H9 (cell line): ENCODE results near the gene UBTF. TPM values are rescaled to one million over a fixed set of nuclear protein-coding genes. Genes with fewer than 3 reads are reported as not detected.

Experiments
- DNase-seq: peaks from one replicate; pipeline ENCODE4 v3.0.0-alpha.2; 2017
- H2AFZ ChIP-seq: one replicate; pipeline ENCODE4 v1.6.1; 2013; ENCODE audit warnings: mild to moderate bottlenecking, low read length, control low read depth, moderate library complexity
- H2AK5ac ChIP-seq: 2 replicates; pipeline ENCODE4 v1.6.1; 2013; ENCODE audit warnings: low read length, control low read depth, mixed read lengths; ENCODE audit not compliant: insufficient read length
- H2BK120ac ChIP-seq: one replicate; pipeline ENCODE4 v1.6.1; 2013; ENCODE audit warnings: low read depth, mild to moderate bottlenecking, low read length, control low read depth, inconsistent platforms; ENCODE audit not compliant: poor library complexity, severe bottlenecking
- H2BK12ac ChIP-seq: 2 replicates; pipeline ENCODE4 v1.6.1; 2013; ENCODE audit warnings: low read length, control low read depth, mixed read lengths, low read depth; ENCODE audit not compliant: insufficient read length
- H2BK15ac ChIP-seq: 2 replicates; pipeline ENCODE4 v1.6.1; 2013; ENCODE audit warnings: low read depth, low read length, control low read depth
- H2BK20ac ChIP-seq: one replicate; pipeline ENCODE4 v1.6.1; 2013; ENCODE audit warnings: low read depth, mild to moderate bottlenecking, low read length, control low read depth, inconsistent platforms; ENCODE audit not compliant: poor library complexity, severe bottlenecking
- H2BK5ac ChIP-seq: 2 replicates; pipeline ENCODE4 v1.6.1; 2013; ENCODE audit warnings: low read length, control low read depth, mixed read lengths; ENCODE audit not compliant: insufficient read length
- H3K14ac ChIP-seq: 2 replicates; pipeline ENCODE4 v1.6.1; 2013; ENCODE audit warnings: low read length, control low read depth; ENCODE audit not compliant: insufficient read depth
- H3K18ac ChIP-seq: 2 replicates; pipeline ENCODE4 v1.6.1; 2013; ENCODE audit warnings: low read depth, mild to moderate bottlenecking, mixed read lengths, low read length, control low read depth; ENCODE audit not compliant: insufficient read length
- H3K23ac ChIP-seq: 2 replicates; pipeline ENCODE4 v1.6.1; 2013; ENCODE audit warnings: low read length, control low read depth, mixed read lengths, low read depth; ENCODE audit not compliant: insufficient read length
- H3K23me2 ChIP-seq: 2 replicates; pipeline ENCODE4 v1.6.1; 2013; ENCODE audit warnings: low read depth, mild to moderate bottlenecking, mixed read lengths, low read length, control low read depth; ENCODE audit not compliant: insufficient read length, poor library complexity, severe bottlenecking
- H3K27ac ChIP-seq: 2 replicates; pipeline ENCODE4 v1.5.1; 2013; ENCODE audit warnings: low read length, control low read depth, mixed read lengths, low read depth; ENCODE audit not compliant: insufficient read length
- H3K27me3 ChIP-seq: 2 replicates; pipeline ENCODE4 v1.6.1; 2013; ENCODE audit warnings: low read length, control low read depth, inconsistent platforms; ENCODE audit not compliant: insufficient read depth
- H3K4ac ChIP-seq: 2 replicates; pipeline ENCODE4 v1.6.1; 2013; ENCODE audit warnings: low read depth, mild to moderate bottlenecking, control low read depth, inconsistent platforms, low read length, moderate library complexity
- H3K4me1 ChIP-seq: 2 replicates; pipeline ENCODE4 v1.6.1; 2013; ENCODE audit warnings: low read length, control low read depth, inconsistent platforms; ENCODE audit not compliant: insufficient read depth
- H3K4me2 ChIP-seq: 2 replicates; pipeline ENCODE4 v1.6.1; 2013; ENCODE audit warnings: low read length, control low read depth, mixed read lengths; ENCODE audit not compliant: insufficient read length, insufficient read depth
- H3K56ac ChIP-seq: 2 replicates; pipeline ENCODE4 v1.6.1; 2013; ENCODE audit warnings: low read depth, mild to moderate bottlenecking, mixed read lengths, low read length, control low read depth; ENCODE audit not compliant: insufficient read length
- H3K79me1 ChIP-seq: 2 replicates; pipeline ENCODE4 v1.6.1; 2013; ENCODE audit warnings: low read depth, mild to moderate bottlenecking, moderate library complexity, low read length, control low read depth, inconsistent platforms; ENCODE audit not compliant: insufficient read depth, poor library complexity, severe bottlenecking
- H3K79me2 ChIP-seq: 2 replicates; pipeline ENCODE4 v1.6.1; 2013; ENCODE audit warnings: low read length, control low read depth, inconsistent platforms; ENCODE audit not compliant: insufficient read depth
- H3K9ac ChIP-seq: 2 replicates; pipeline ENCODE4 v1.6.1; 2013; ENCODE audit warnings: low read length, control low read depth, mixed read lengths; ENCODE audit not compliant: insufficient read length; ENCODE audit errors: extremely low read depth
- H3K9me3 ChIP-seq: one replicate; pipeline ENCODE4 v1.6.1; 2013; ENCODE audit warnings: low read depth, low read length, inconsistent platforms; ENCODE audit not compliant: control insufficient read depth
- H3T11ph ChIP-seq: one replicate; pipeline ENCODE4 v1.6.1; 2013; ENCODE audit warnings: mild to moderate bottlenecking, low read length, control low read depth, inconsistent platforms
- H4K20me1 ChIP-seq: one replicate; pipeline ENCODE4 v1.6.1; 2013; ENCODE audit not compliant: control insufficient read depth, insufficient read length, insufficient read depth
- H4K5ac ChIP-seq: 2 replicates; pipeline ENCODE4 v1.6.1; 2013; ENCODE audit warnings: low read depth, mild to moderate bottlenecking, mixed read lengths, low read length, control low read depth; ENCODE audit not compliant: insufficient read length
- H4K8ac ChIP-seq: replicated peaks from 2 replicates; pipeline ENCODE4 v1.6.1; 2013; ENCODE audit warnings: low read length, control low read depth, mixed read lengths, low read depth; ENCODE audit not compliant: insufficient read length
- H4K91ac ChIP-seq: 2 replicates; pipeline ENCODE4 v1.6.1; 2013; ENCODE audit warnings: low read depth, mild to moderate bottlenecking, moderate library complexity, mixed read lengths, low read length, control low read depth; ENCODE audit not compliant: insufficient read length
- H3K27ac Mint-ChIP-seq, 3 experiments: 2 replicates in 2 of 3; 3 replicates in 1 of 3; pipeline ENCODE4 v1.8.0; 2020 to 2021; ENCODE audit warnings: mixed read lengths in 3 of 3, mild to moderate bottlenecking in 1 of 3, moderate library complexity in 1 of 3
- H3K27me3 Mint-ChIP-seq: 2 replicates; pipeline ENCODE4 v1.8.0; 2021; ENCODE audit warnings: low read depth, mild to moderate bottlenecking, moderate library complexity, mixed read lengths
- H3K36me3 Mint-ChIP-seq, 3 experiments: 2 replicates in 2 of 3; 3 replicates in 1 of 3; pipeline ENCODE4 v1.8.0; 2020 to 2021; ENCODE audit warnings: low read depth in 3 of 3, mixed read lengths in 3 of 3; ENCODE audit not compliant: insufficient read depth in 1 of 3
- H3K4me1 Mint-ChIP-seq, 2 experiments: 2 replicates each; pipeline ENCODE4 v1.8.0; 2020; ENCODE audit warnings: mixed read lengths in 2 of 2
- H3K4me3 Mint-ChIP-seq, 2 experiments: 2 replicates in 1 of 2; 3 replicates in 1 of 2; pipeline ENCODE4 v1.8.0; 2020 to 2021; ENCODE audit warnings: mild to moderate bottlenecking in 2 of 2, mixed read lengths in 2 of 2, moderate library complexity in 1 of 2
- H3K9me3 Mint-ChIP-seq, 2 experiments: 2 replicates in 1 of 2; 3 replicates in 1 of 2; pipeline ENCODE4 v1.8.0; 2020; ENCODE audit warnings: mild to moderate bottlenecking in 2 of 2, mixed read lengths in 2 of 2, moderate library complexity in 1 of 2
- CTCF ChIP-seq: fragments of 200-600 bp; sonication (generic); conservative IDR thresholded peaks from 3 replicates; pipeline ENCODE4 v1.8.0; 2021; ENCODE audit warnings: antibody characterized with exemption, mild to moderate bottlenecking
- WGBS: extraction: QIAGEN DNeasy Blood & Tissue Kit; methylation state at CpG from one replicate; pipeline ENCODE4 v1.1.7; 2013; ENCODE audit warnings: missing lambda C conversion rate, low lambda C conversion rate, mixed read lengths; ENCODE audit not compliant: insufficient read length; ENCODE audit errors: extremely low coverage; 5-methylcytosine and 5-hydroxymethylcytosine counted together
- total RNA-seq: library from RNA; stranded (reverse); gene quantifications from 2 replicates; pipeline ENCODE4 v1.2.1, GENCODE V29; 2021

Gene UBTF
- total RNA-seq, 1 experiment from 2014 or later, result 151 TPM

DNA sequence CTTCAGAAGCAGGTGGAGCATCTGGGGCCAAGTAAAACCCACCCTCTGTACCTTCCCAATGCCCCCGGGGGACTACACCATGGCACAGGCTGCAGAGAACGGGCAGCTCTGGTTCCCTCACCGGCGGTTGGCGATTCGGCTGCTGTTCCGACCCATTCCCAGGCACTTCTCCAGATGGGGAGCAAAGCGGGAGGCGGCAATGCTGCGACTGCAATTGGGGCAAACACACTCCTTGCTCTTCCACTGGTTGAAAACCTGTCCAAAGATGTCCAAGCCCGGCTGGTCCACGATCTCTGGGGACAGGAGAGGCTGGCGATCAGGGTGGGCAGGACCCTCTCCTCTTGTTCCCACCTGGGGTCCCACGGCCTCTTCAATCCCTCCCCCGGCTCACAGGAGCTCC is 22.4 kb downstream of the UBTF start:
- no peak overlapping the region for H3K18ac ChIP-seq
- DNase-seq, result no peak
- H3K4ac ChIP-seq, result no peak overlapping the region
- 0 out of 2 replicates have a peak, but pooled peaks cover 2% of the 10 kb centered on the region for H3K4me1 ChIP-seq
- H2BK12ac ChIP-seq, result no peak overlapping the region
- Mint-ChIP-seq H3K27me3 (no peaks in the 10 kb centered on the region; the same call in 1 of the 2 replicates), H3K4me1 (peaks cover 28 to 32% of the 10 kb centered on the region in 2 experiments), H3K36me3 (peaks cover 24 to 57% (median 44%) of the 10 kb centered on the region in 3 experiments; a peak in 6 of 7 replicates), H3K27ac (no peak overlapping the region; a peak in 1 of 7 replicates), H3K9me3 (no peaks in the 10 kb centered on the region), H3K4me3 (peak overlapping the region; percentile 77 to 81; a peak in 3 of 5 replicates)
- H3K9ac ChIP-seq, result no peak overlapping the region
- no peak overlapping the region for H2AK5ac ChIP-seq
- H2AFZ ChIP-seq, result no peak overlapping the region
- no peak overlapping the region for H3K4me2 ChIP-seq
- H2BK5ac ChIP-seq, result no peak overlapping the region
- no peak overlapping the region for H4K8ac ChIP-seq
- H3K23ac ChIP-seq, result no peak overlapping the region
- H3K23me2 ChIP-seq, result peaks cover 6% of the 10 kb centered on the region
- no peak overlapping the region for H2BK20ac ChIP-seq
- no peak overlapping the region for H3T11ph ChIP-seq
- no peaks in the 10 kb centered on the region for H3K79me1 ChIP-seq
- no peak for TF ChIP-seq CTCF
- H3K9me3 ChIP-seq, result no peaks in the 10 kb centered on the region
- no peaks in the 10 kb centered on the region for H4K20me1 ChIP-seq
- no peak overlapping the region for H4K91ac ChIP-seq
- H4K5ac ChIP-seq, result no peak overlapping the region
- no peaks in the 10 kb centered on the region for H3K27me3 ChIP-seq
- H2BK120ac ChIP-seq, result no peak overlapping the region
- H2BK15ac ChIP-seq, result no peak overlapping the region
- no peak overlapping the region for H3K14ac ChIP-seq
- no peak overlapping the region for H3K56ac ChIP-seq
- H3K27ac ChIP-seq, result no peak overlapping the region
- peaks cover 4% of the 10 kb centered on the region; the same call in 1 of the 2 replicates for H3K79me2 ChIP-seq
- no CpG with 5 or more reads among the region's 15 CpGs for WGBS
